ENCODE measurements around the gene SCRN2. TPM values are rescaled to one million over a fixed set of nuclear protein-coding genes. Genes with fewer than 3 reads are reported as not detected.
A peak's percentile ranks its signal among the peaks of the same experiment; 100 is the strongest.

The SCRN2 gene
- 10 to 100 TPM; 33.9 to 46.6 (median 39.1) TPM for total RNA-seq (2021; fragmentation: NEBNext Ultra II Directional; extraction: Animal tissue kit (Norgen Biotek cat#: 25700))
- long read RNA-seq, transcript SCRN2-212 (7 exons, 1,745 nt): minor isoform, 9 of 54 reads
- long read RNA-seq, transcript SCRN2-201 (8 exons, 1,548 nt): major isoform, 32 of 54 reads
- long read RNA-seq, partial matches to known transcripts: 5 of 54 reads
- long read RNA-seq, other reads (novel, unspliced or antisense): 7 of 54 reads

DNA sequence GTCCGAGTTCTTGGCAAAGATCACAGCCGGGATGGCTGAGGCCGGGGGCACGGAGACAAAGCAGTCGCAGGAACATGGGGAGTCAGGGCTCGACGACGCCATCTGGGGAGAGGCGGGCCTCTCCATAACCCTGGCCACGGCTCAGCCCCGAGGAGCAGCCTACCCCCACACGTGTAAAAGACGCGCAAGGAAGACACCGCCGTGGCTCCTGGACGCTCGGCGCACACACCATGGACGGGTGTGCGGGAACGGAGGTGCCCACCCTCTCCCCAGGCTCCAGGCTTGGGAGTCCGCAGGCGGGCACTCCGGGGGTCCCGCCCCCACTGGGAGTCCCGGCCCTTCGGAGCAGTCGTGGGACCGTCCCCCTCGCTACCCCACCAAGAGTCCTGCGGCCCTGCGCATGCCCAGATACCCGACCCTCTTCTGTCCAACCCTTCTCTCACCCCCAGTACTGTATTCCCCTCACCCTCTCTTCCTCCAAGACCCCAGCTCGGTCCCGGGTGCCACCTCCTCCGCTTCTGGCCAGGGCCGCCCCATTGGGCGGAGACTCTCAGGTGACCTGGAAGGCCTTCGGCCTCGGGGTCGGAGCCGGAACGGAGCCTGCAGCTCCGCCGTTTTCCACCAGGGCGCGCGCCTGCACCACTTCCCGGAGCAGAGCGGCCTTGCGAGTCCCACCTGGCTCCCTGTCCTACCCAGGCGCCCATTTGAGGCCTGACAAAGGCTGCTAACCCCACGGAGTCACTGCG lies at the start of gene SCRN2:
Gene SCRN2 (minus strand): TSS at position 532 of the 746 bp plus-strand sequence. CDS start 430 bp downstream, at position 102.
- H3K27ac Mint-ChIP-seq: peak within 1 kb of the TSS; percentile 79
- TF ChIP-seq, protein P1, sequence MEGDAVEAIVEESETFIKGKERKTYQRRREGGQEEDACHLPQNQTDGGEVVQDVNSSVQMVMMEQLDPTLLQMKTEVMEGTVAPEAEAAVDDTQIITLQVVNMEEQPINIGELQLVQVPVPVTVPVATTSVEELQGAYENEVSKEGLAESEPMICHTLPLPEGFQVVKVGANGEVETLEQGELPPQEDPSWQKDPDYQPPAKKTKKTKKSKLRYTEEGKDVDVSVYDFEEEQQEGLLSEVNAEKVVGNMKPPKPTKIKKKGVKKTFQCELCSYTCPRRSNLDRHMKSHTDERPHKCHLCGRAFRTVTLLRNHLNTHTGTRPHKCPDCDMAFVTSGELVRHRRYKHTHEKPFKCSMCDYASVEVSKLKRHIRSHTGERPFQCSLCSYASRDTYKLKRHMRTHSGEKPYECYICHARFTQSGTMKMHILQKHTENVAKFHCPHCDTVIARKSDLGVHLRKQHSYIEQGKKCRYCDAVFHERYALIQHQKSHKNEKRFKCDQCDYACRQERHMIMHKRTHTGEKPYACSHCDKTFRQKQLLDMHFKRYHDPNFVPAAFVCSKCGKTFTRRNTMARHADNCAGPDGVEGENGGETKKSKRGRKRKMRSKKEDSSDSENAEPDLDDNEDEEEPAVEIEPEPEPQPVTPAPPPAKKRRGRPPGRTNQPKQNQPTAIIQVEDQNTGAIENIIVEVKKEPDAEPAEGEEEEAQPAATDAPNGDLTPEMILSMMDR (IDR thresholded peaks at IDR 0.05): peak; percentile 95
- H3K9me3 Mint-ChIP-seq: no peaks in the 10 kb centered on the region
- H3K27me3 Mint-ChIP-seq (ENCODE audit: insufficient read depth): no peaks in the 10 kb centered on the region; the same call in 1 of the 2 replicates
- DNase-seq: peak; percentile 69
- peaks cover 56% of the 10 kb centered on the region for H3K4me1 Mint-ChIP-seq (ENCODE audit: low read depth)
- H3K4me3 Mint-ChIP-seq: peak within 1 kb of the TSS; percentile 97
- H3K36me3 Mint-ChIP-seq (ENCODE audit: low read depth): peaks cover 2% of the 10 kb centered on the region; the same call in 1 of the 2 replicates

DNA sequence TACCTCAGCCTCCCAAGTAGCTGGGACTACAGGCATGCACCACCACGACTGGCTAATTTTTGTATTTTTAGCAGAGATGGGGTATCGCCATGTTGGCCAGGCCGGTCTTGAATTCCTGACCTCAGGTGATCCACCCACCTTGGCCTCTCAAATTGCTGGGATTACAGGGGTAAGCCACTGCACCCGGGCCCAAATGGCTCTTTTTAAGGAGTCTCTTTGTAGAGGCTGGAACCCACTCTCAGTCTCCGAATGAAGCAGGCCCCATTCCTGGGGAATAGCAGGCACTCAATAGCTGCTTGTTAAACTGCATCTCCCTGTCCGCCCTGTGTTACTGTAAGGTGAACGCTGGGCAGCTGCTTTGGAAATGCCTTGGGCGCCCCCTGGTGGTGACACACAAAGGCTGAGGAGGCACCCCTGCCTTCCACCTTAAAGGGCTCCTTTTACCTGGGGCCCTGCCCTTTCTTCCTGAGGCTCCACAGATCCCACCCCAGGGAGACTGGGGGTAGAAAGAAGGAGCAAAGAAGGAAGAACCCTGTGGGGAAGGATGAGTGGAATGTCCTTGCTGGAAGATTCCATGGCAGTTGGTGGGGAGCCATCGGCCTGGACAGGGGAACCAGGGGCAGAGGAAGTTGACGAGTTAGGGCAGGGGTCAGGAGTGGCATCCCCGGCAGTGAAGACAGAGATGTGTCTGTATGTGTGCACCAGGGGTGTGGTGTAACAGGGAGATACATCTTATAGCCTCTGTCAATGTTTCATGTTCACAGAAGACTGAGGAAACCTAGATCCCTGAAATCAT lies 48.9 kb upstream of the SCRN2 start:
- Mint-ChIP-seq H3K4me3 (no peak overlapping the region), H3K4me1 (ENCODE audit: low read depth) (peaks cover 10% of the 10 kb centered on the region), H3K9me3 (no peaks in the 10 kb centered on the region), H3K27me3 (ENCODE audit: insufficient read depth) (no peaks in the 10 kb centered on the region; the same call in none of the 2 replicates), H3K27ac (no peak overlapping the region), H3K36me3 (ENCODE audit: low read depth) (no peaks in the 10 kb centered on the region)
- TF ChIP-seq, protein P1 (IDR thresholded peaks at IDR 0.05): peak; percentile 99
- DNase-seq: peak; percentile 69

DNA sequence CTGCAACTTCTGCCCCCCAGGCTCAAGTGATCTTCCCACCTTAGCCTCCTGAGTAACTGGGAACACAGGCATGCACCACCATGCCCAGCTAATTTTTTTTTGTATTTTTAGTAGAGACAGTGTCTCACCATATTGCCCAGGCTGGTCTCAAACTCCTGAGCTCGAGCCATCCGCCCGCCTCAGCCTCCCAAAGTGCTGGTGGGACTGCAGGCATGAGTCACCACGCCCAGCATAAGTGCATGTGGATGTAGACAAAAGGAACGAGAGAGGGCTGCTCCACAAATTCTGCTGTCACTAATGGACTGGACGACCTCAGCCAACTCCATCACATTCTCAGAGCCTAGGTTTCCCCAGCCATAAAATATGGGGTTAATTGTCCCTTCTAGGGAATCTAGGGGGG lies 47.2 kb upstream of the SCRN2 start:
- H3K4me1 Mint-ChIP-seq (ENCODE audit: low read depth): peaks cover 4% of the 10 kb centered on the region; the same call in 1 of the 2 replicates
- no peaks in the 10 kb centered on the region for H3K27me3 Mint-ChIP-seq (ENCODE audit: insufficient read depth)
- no peaks in the 10 kb centered on the region for H3K9me3 Mint-ChIP-seq
- H3K4me3 Mint-ChIP-seq: no peak overlapping the region
- H3K36me3 Mint-ChIP-seq (ENCODE audit: low read depth): no peaks in the 10 kb centered on the region
- TF ChIP-seq, protein P1 (IDR thresholded peaks at IDR 0.05): no peak
- DNase-seq: no peak
- no peak overlapping the region for H3K27ac Mint-ChIP-seq

DNA sequence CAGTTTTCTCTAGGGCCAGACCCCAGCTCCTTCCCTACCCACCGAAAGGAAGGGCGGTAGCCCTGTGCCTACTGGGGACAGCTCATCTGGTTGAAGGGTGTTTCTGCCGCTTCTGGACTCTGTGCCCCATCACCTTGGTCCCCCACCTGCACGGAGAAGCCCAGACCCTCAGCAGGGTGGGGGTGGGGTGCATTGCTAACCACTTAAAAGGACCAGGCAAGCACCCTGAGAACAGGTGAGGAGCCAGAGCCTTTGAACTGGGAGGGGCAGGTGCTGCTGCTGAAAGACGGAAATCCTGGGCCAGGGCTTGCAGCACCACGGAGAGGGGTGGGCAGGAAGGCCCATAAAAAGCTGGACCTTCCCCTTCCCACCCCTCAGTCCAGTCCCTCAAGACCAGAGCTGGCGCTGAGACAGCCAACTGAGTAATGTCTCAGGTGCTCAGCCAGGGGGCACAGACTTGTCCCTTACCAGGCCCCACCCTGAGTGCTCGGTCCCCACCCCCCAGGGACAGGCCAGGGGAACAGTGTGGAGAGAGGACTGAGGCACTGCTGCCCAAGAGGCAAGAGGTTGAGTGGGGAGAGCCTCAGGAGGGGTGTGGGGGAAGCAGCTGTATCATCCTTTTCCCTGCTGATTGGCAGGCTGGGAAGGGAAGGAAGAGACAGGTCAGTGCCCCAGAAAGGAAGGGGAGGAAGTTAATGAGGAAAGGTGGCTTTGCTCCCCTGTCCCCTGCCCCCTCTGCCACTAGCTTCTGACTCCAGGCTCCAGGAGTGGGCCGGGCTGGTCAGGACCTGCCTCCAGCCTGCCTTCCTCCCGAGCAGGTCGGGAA lies 44.0 kb upstream of the SCRN2 start:
- no peak for DNase-seq
- peaks cover 22% of the 10 kb centered on the region for H3K4me1 Mint-ChIP-seq (ENCODE audit: low read depth)
- H3K9me3 Mint-ChIP-seq: no peaks in the 10 kb centered on the region
- no peak overlapping the region for H3K4me3 Mint-ChIP-seq
- peaks cover 2% of the 10 kb centered on the region; the same call in 1 of the 2 replicates for H3K27me3 Mint-ChIP-seq (ENCODE audit: insufficient read depth)
- TF ChIP-seq, protein P1 (IDR thresholded peaks at IDR 0.05): no peak
- no peak overlapping the region for H3K27ac Mint-ChIP-seq
- H3K36me3 Mint-ChIP-seq (ENCODE audit: low read depth): no peaks in the 10 kb centered on the region

DNA sequence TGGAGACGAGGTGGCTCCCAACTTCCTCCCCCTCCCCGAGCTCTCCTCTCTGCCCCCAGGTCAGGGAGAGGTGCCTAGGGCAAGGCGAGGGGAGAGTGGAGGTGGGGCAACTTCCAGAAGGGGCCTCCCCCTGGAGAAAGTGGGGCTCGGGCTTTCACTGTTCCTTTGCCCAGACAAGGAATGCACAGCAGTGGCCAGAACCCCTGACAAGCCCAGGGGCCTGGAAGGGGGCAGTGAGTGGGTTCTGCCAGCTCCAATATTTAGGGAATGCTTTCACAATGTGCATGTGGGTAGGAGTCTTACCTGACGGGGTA lies 43.3 kb upstream of the SCRN2 start:
- no peak for DNase-seq
- H3K4me3 Mint-ChIP-seq: no peak overlapping the region
- no peaks in the 10 kb centered on the region for H3K36me3 Mint-ChIP-seq (ENCODE audit: low read depth)
- H3K27ac Mint-ChIP-seq: no peak overlapping the region
- no peaks in the 10 kb centered on the region for H3K9me3 Mint-ChIP-seq
- H3K27me3 Mint-ChIP-seq (ENCODE audit: insufficient read depth): peaks cover 2% of the 10 kb centered on the region; the same call in 1 of the 2 replicates
- TF ChIP-seq, protein P1 (IDR thresholded peaks at IDR 0.05): no peak
- peaks cover 22% of the 10 kb centered on the region for H3K4me1 Mint-ChIP-seq (ENCODE audit: low read depth)
